Suprapubic skin (tissue), 4 donors: ENCODE measurements around the gene TMPRSS4. TPM values are rescaled to one million over a fixed set of nuclear protein-coding genes. Genes with fewer than 3 reads are reported as not detected.

ENCODE experiments used
- DNase-seq, 2 donors: peaks; one replicate each; pipeline ENCODE4 v3.0.0-alpha.2; 2019; ENCODE audit warnings: low spot score in 2 of 2
- H3K27ac ChIP-seq: fragments of 200-600 bp; sonication (generic); one replicate; pipeline ENCODE4 v1.5.1; 2019
- H3K27me3 ChIP-seq: fragments of 200-600 bp; sonication (generic); one replicate; pipeline ENCODE4 v1.5.1; 2019
- H3K36me3 ChIP-seq: fragments of 200-600 bp; sonication (generic); one replicate; pipeline ENCODE4 v1.5.1; 2019
- H3K4me1 ChIP-seq: fragments of 200-600 bp; sonication (generic); one replicate; pipeline ENCODE4 v1.5.1; 2019
- H3K4me3 ChIP-seq: fragments of 200-600 bp; sonication (generic); one replicate; pipeline ENCODE4 v1.5.1; 2019; ENCODE audit warnings: mild to moderate bottlenecking
- H3K9me3 ChIP-seq: fragments of 200-600 bp; sonication (generic); one replicate; pipeline ENCODE4 v1.5.1; 2019
- CTCF ChIP-seq, 2 donors: fragments of 200-600 bp in 1 of 2; fragments of 450-650 bp in 1 of 2; sonication (generic) in 1 of 2; IDR thresholded peaks; one replicate each; pipeline ENCODE4 v1.5.1; 2016 to 2019; ENCODE audit warnings: antibody characterized with exemption in 2 of 2, mild to moderate bottlenecking in 1 of 2, moderate library complexity in 1 of 2
- EP300 ChIP-seq: sonication (generic); formaldehyde crosslinking; IDR thresholded peaks from one replicate; pipeline ENCODE4 v1.6.1; 2017; ENCODE audit warnings: antibody characterized with exemption
- POLR2A ChIP-seq, 2 donors: fragments of 450-650 bp; IDR thresholded peaks; one replicate each; pipeline ENCODE4 v1.6.1; 2017; ENCODE audit warnings: antibody characterized with exemption in 2 of 2, mild to moderate bottlenecking in 2 of 2, moderate library complexity in 2 of 2
- POLR2AphosphoS5 ChIP-seq, 3 donors: sonication (generic); formaldehyde crosslinking; IDR thresholded peaks; one replicate each; pipeline ENCODE4 v1.6.1; 2017; ENCODE audit warnings: antibody characterized with exemption in 3 of 3
- WGBS: methylation state at CpG from one replicate; pipeline ENCODE4 v1.1.5; 2018; 5-methylcytosine and 5-hydroxymethylcytosine counted together
- total RNA-seq, 4 donors: library from RNA; depleted of rRNA; stranded (reverse); fragments of >200 nt; gene quantifications; one replicate each; pipeline ENCODE4 v1.1.0, GENCODE V29; 2016

The TMPRSS4 gene
- total RNA-seq, 4 donors from 2014 or later = 1.6 to 17.0 (median 2.4) TPM

DNA sequence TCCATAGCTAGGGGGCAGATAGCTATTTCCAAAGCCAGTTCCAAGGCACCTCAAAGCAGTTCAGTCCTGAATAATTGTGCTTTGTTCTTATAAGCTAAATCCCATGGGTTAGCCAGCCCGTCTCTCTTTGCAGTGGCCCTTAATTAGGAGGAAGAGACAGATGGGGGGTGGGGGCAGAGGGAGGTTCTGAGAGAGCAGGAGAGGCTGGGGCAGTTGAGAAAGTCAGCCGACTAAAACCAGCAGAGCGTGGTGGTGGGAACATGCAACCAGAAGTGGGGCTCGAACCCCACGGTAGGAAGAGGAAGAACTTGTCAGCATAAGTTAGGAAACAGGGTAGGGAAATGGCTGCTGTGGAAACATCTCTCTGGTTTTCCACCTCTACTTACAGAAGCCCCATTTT, 86.6 kb downstream of the TMPRSS4 start:
- TF ChIP-seq CTCF (IDR thresholded peaks at IDR 0.05) = no peak
- TF ChIP-seq POLR2AphosphoS5 (IDR thresholded peaks at IDR 0.05) = no peak
- TF ChIP-seq EP300 = no peak
- no peak for TF ChIP-seq POLR2A (IDR thresholded peaks at IDR 0.05)
- H3K27ac ChIP-seq = no peak overlapping the region
- DNase-seq = no peak
- no peaks in the 10 kb centered on the region for H3K4me1 ChIP-seq
- H3K27me3 ChIP-seq = peaks cover 6% of the 10 kb centered on the region
- H3K9me3 ChIP-seq = no peaks in the 10 kb centered on the region
- no peak overlapping the region for H3K4me3 ChIP-seq
- 80% methylated on average over 5 of the region's 5 CpGs for WGBS
- H3K36me3 ChIP-seq = no peaks in the 10 kb centered on the region

DNA sequence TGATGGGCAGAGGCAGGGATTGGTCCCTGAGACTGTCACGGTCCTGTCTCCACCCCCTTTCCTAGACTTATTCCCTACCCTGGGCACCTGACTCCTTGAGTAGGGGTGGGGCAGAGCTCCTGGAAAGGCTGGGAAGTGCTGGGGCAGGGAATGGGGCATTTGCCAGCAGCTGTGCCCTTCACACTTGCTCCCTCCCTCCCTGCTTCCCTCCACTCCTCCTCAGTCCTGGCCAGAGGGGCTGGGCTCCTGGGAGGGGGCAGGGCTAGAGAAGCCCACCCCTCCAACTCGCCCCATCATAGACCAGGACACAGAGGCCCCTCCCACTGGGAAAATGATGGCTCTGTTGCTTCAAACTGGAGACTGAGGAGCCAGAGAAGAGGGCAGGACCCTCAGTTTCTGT, 88.0 kb downstream of the TMPRSS4 start:
- TF ChIP-seq POLR2A (IDR thresholded peaks at IDR 0.05) (no peak), POLR2AphosphoS5 (IDR thresholded peaks at IDR 0.05) (no peak), CTCF (IDR thresholded peaks at IDR 0.05) (no peak), EP300 (no peak)
- WGBS = 49% methylated on average over 2 of the region's 2 CpGs
- Histone ChIP-seq H3K27ac (no peak overlapping the region), H3K27me3 (peaks cover 7% of the 10 kb centered on the region), H3K4me3 (no peak overlapping the region), H3K4me1 (no peaks in the 10 kb centered on the region), H3K36me3 (no peaks in the 10 kb centered on the region), H3K9me3 (no peaks in the 10 kb centered on the region)
- DNase-seq = no peak

DNA sequence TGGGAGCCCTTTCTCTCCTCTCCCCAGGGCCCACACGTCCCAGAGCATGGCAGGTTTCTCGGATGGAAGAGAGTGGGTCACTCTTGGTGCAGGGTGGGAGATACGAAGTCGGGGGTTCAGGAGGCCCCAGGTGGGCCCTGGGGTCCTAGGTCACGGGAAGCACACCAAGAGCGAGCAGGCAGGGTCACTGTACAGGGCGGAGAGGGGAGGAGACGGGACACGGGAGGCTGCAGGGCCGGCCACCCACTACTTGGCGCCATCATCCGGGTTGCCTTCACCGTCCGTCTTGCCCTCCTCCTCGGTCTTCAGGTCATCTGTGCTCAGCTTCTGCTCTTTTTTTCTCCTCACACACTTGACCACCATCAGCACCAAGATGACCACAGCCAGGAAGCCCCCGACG, 89.8 kb downstream of the TMPRSS4 start:
- WGBS = 91% methylated on average over 15 of the region's 17 CpGs
- no peak for DNase-seq
- TF ChIP-seq CTCF (IDR thresholded peaks at IDR 0.05) (no peak), EP300 (no peak), POLR2AphosphoS5 (IDR thresholded peaks at IDR 0.05) (no peak), POLR2A (IDR thresholded peaks at IDR 0.05) (no peak)
- H3K4me1 ChIP-seq = peaks cover 5% of the 10 kb centered on the region
- no peaks in the 10 kb centered on the region for H3K9me3 ChIP-seq
- peaks cover 10% of the 10 kb centered on the region for H3K27me3 ChIP-seq
- no peaks in the 10 kb centered on the region for H3K36me3 ChIP-seq
- H3K27ac ChIP-seq = no peak overlapping the region
- H3K4me3 ChIP-seq = no peak overlapping the region

GRCh38 chr11:118167253-118167652, 90.4 kb downstream of the TMPRSS4 start:
- Histone ChIP-seq H3K9me3 (no peaks in the 10 kb centered on the region), H3K4me1 (peaks cover 11% of the 10 kb centered on the region), H3K36me3 (no peaks in the 10 kb centered on the region), H3K27me3 (peaks cover 10% of the 10 kb centered on the region), H3K27ac (no peak overlapping the region), H3K4me3 (no peak overlapping the region)
- no peak for DNase-seq
- 96% methylated on average over 2 of the region's 2 CpGs for whole genome bisulfite sequencing
- TF ChIP-seq EP300 = no peak
- no peak for TF ChIP-seq CTCF (IDR thresholded peaks at IDR 0.05)
- TF ChIP-seq POLR2AphosphoS5 (IDR thresholded peaks at IDR 0.05) = no peak
- no peak for TF ChIP-seq POLR2A (IDR thresholded peaks at IDR 0.05)

DNA sequence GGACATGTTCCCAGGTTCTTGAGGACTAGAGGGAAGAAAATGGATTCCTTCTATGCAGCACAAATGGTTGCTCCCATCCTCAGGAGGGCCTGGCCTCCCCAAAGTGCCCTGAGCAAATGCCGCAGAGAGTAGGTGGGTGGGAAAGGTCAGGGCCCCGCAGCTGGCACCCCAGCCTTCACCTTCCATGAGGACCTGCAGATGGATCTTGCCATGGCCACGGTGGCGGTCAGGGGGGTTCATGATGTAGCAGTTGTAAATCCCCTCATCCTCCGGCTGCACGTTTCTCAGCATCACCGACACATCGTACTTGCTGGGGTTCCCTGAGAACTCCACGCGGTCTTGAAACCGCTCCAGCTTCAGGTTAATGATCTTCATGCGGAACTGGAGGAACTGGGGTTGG, 91.0 kb downstream of the TMPRSS4 start:
- no peak overlapping the region for H3K4me3 ChIP-seq
- H3K36me3 ChIP-seq = no peaks in the 10 kb centered on the region
- no peaks in the 10 kb centered on the region for H3K9me3 ChIP-seq
- H3K27ac ChIP-seq = no peak overlapping the region
- H3K4me1 ChIP-seq = peaks cover 16% of the 10 kb centered on the region
- 95% methylated on average over 12 of the region's 12 CpGs for WGBS
- DNase-seq = no peak
- H3K27me3 ChIP-seq = peaks cover 10% of the 10 kb centered on the region
- TF ChIP-seq POLR2AphosphoS5 (IDR thresholded peaks at IDR 0.05) (no peak), CTCF (IDR thresholded peaks at IDR 0.05) (no peak), POLR2A (IDR thresholded peaks at IDR 0.05) (no peak)
